ENCODE results near the gene TLE6.

TLE6 gene

GRCh38 chr19:2981898-2982297, 4.5 kb downstream of the TLE6 start:
- no peak overlapping the region for H3K9ac ChIP-seq (ENCODE audit: low read length)

GRCh38 chr19:2982561-2982960, 5.2 kb downstream of the TLE6 start:
- no peak for DNase-seq
- no peaks in the 10 kb centered on the region for H4K20me1 ChIP-seq (ENCODE audit: insufficient read depth, low read length)
- no peak for TF ChIP-seq EZH2 (optimal IDR thresholded peaks at IDR 0.05; ENCODE audit: low read depth, low read length)
- H3K9me3 ChIP-seq (replicated peaks; ENCODE audit: insufficient read depth, low read length): no peaks in the 10 kb centered on the region
- no peak overlapping the region for H3K4me2 ChIP-seq (ENCODE audit: low read depth, low read length)
- H3K4me1 ChIP-seq (ENCODE audit: low read length): no peaks in the 10 kb centered on the region
- no peaks in the 10 kb centered on the region for H3K36me3 ChIP-seq (replicated peaks; ENCODE audit: insufficient read depth, low read length)
- no peak overlapping the region for H3K27ac ChIP-seq (ENCODE audit: low read length)
- no peaks in the 10 kb centered on the region for H3K79me2 ChIP-seq (ENCODE audit: low read length)
- no peak overlapping the region for H2AFZ ChIP-seq (ENCODE audit: low read length)
- H3K9me2 ChIP-seq (replicated peaks; ENCODE audit: insufficient read depth, low read length): no peaks in the 10 kb centered on the region
- H3K27me3 ChIP-seq (replicated peaks; ENCODE audit: insufficient read depth, low read length): peaks cover 86% of the 10 kb centered on the region
- H3K9ac ChIP-seq (ENCODE audit: low read length): no peak overlapping the region
- no peak overlapping the region for H3K4me3 ChIP-seq (ENCODE audit: low read length)
- H3F3A ChIP-seq (ENCODE audit: insufficient read depth, low read length): no peaks in the 10 kb centered on the region

More at GRCh38 chr19:2981898-2982297, 4.5 kb downstream of the TLE6 start:
- no peaks in the 10 kb centered on the region for H3K9me2 ChIP-seq (replicated peaks; ENCODE audit: insufficient read depth, low read length)
- peaks cover 85% of the 10 kb centered on the region for H3K27me3 ChIP-seq (replicated peaks; ENCODE audit: insufficient read depth, low read length)
- no peak overlapping the region for H3K4me3 ChIP-seq (ENCODE audit: low read length)
- H3K36me3 ChIP-seq (replicated peaks; ENCODE audit: insufficient read depth, low read length): no peaks in the 10 kb centered on the region
- H3F3A ChIP-seq (ENCODE audit: insufficient read depth, low read length): no peaks in the 10 kb centered on the region
- H3K79me2 ChIP-seq (ENCODE audit: low read length): no peaks in the 10 kb centered on the region
- no peaks in the 10 kb centered on the region for H4K20me1 ChIP-seq (ENCODE audit: insufficient read depth, low read length)
- no peaks in the 10 kb centered on the region for H3K4me1 ChIP-seq (ENCODE audit: low read length)
- no peak for TF ChIP-seq EZH2 (optimal IDR thresholded peaks at IDR 0.05; ENCODE audit: low read depth, low read length)
- TF ChIP-seq CTCF (IDR thresholded peaks at IDR 0.05; ENCODE audit: low read length): no peak
- TF ChIP-seq EZH2phosphoT487 (IDR thresholded peaks at IDR 0.05; ENCODE audit: low read length): no peak
- H3K4me2 ChIP-seq (ENCODE audit: low read depth, low read length): no peak overlapping the region
- no peaks in the 10 kb centered on the region for H3K9me3 ChIP-seq (replicated peaks; ENCODE audit: insufficient read depth, low read length)
- no peak overlapping the region for H2AFZ ChIP-seq (ENCODE audit: low read length)
- DNase-seq: no peak
- H3K27ac ChIP-seq (ENCODE audit: low read length): no peak overlapping the region

- no peak overlapping the region for H3K27ac ChIP-seq (ENCODE audit: low read length)
These were observed 5.6 kb downstream of the TLE6 start for GRCh38 chr19:2982983-2983350.

More at GRCh38 chr19:2982983-2983350, 5.6 kb downstream of the TLE6 start:
- H3K27me3 ChIP-seq (replicated peaks; ENCODE audit: insufficient read depth, low read length): peaks cover 86% of the 10 kb centered on the region
- H3K9me2 ChIP-seq (replicated peaks; ENCODE audit: insufficient read depth, low read length): no peaks in the 10 kb centered on the region
- no peaks in the 10 kb centered on the region for H3K9me3 ChIP-seq (replicated peaks; ENCODE audit: insufficient read depth, low read length)
- no peaks in the 10 kb centered on the region for H3K79me2 ChIP-seq (ENCODE audit: low read length)
- no peaks in the 10 kb centered on the region for H3K4me1 ChIP-seq (ENCODE audit: low read length)
- H4K20me1 ChIP-seq (ENCODE audit: insufficient read depth, low read length): no peaks in the 10 kb centered on the region
- H3K4me3 ChIP-seq (ENCODE audit: low read length): no peak overlapping the region
- TF ChIP-seq EZH2phosphoT487 (IDR thresholded peaks at IDR 0.05; ENCODE audit: low read length): no peak
- no peak for TF ChIP-seq EZH2 (optimal IDR thresholded peaks at IDR 0.05; ENCODE audit: low read depth, low read length)
- TF ChIP-seq CTCF (IDR thresholded peaks at IDR 0.05; ENCODE audit: low read length): no peak
- no peaks in the 10 kb centered on the region for H3K36me3 ChIP-seq (replicated peaks; ENCODE audit: insufficient read depth, low read length)
- H3K4me2 ChIP-seq (ENCODE audit: low read depth, low read length): no peak overlapping the region
- DNase-seq: no peak
- no peak overlapping the region for H3K9ac ChIP-seq (ENCODE audit: low read length)
- no peak overlapping the region for H2AFZ ChIP-seq (ENCODE audit: low read length)
- H3F3A ChIP-seq (ENCODE audit: insufficient read depth, low read length): no peaks in the 10 kb centered on the region
